Spleen (tissue), 11 donors: ENCODE results near the gene HEPACAM. TPM values are rescaled to one million over a fixed set of nuclear protein-coding genes. Genes with fewer than 3 reads are reported as not detected.

ENCODE experiments used
- DNase-seq: peaks from one replicate; pipeline ENCODE4 v3.0.0-alpha.2; 2020
- H3K27ac ChIP-seq, 8 donors: fragments of 200-600 bp; sonication (generic) in 7 of 8; 1 replicate in 4 of 8; 2 replicates in 4 of 8; pipeline versions ENCODE4 v1.5.0 to v1.8.0; 2016 to 2021; ENCODE audit warnings: inconsistent platforms in 4 of 8, mild to moderate bottlenecking in 4 of 8, moderate library complexity in 1 of 8
- H3K27me3 ChIP-seq, 7 donors: fragments of 200-600 bp; sonication (generic) in 6 of 7; replicated peaks in 1 of 7; 1 replicate in 4 of 7; 2 replicates in 3 of 7; pipeline versions ENCODE4 v1.5.0 to v1.8.0; 2016 to 2021; ENCODE audit warnings: inconsistent platforms in 3 of 7, mild to moderate bottlenecking in 1 of 7
- H3K36me3 ChIP-seq, 6 donors: fragments of 200-600 bp; sonication (generic) in 5 of 6; 1 replicate in 4 of 6; 2 replicates in 2 of 6; pipeline versions ENCODE4 v1.5.0 to v1.8.0; 2016 to 2021; ENCODE audit warnings: inconsistent platforms in 2 of 6
- H3K4me1 ChIP-seq, 6 donors: fragments of 200-600 bp; sonication (generic) in 5 of 6; 1 replicate in 3 of 6; 2 replicates in 3 of 6; pipeline versions ENCODE4 v1.5.0 to v1.8.0; 2016 to 2021; ENCODE audit warnings: inconsistent platforms in 3 of 6
- H3K4me3 ChIP-seq, 8 donors: fragments of 200-600 bp; sonication (generic) in 7 of 8; 1 replicate in 4 of 8; 2 replicates in 4 of 8; pipeline versions ENCODE4 v1.5.0 to v1.8.0; 2016 to 2021; ENCODE audit warnings: inconsistent platforms in 4 of 8, mild to moderate bottlenecking in 4 of 8, moderate library complexity in 2 of 8
- H3K9me3 ChIP-seq, 8 donors: fragments of 200-600 bp; sonication (generic) in 7 of 8; 1 replicate in 4 of 8; 2 replicates in 4 of 8; pipeline versions ENCODE4 v1.5.0 to v1.8.0; 2016 to 2021; ENCODE audit warnings: inconsistent platforms in 4 of 8
- POLR2A ChIP-seq, 3 donors: fragments of 450-650 bp; IDR thresholded peaks; one replicate each; pipeline ENCODE4 v1.5.1; 2017; ENCODE audit warnings: antibody characterized with exemption in 3 of 3, mild to moderate bottlenecking in 1 of 3
- POLR2AphosphoS5 ChIP-seq, 3 donors: sonication (generic); formaldehyde crosslinking; IDR thresholded peaks; one replicate each; pipeline ENCODE4 v1.5.1; 2017; ENCODE audit warnings: antibody characterized with exemption in 3 of 3
- WGBS, 5 donors: extraction: QIAGEN DNeasy Blood & Tissue Kit in 3 of 5; methylation state at CpG; one replicate each; pipeline versions ENCODE4 v1.1.5 to v1.1.7; 2013 to 2018; 5-methylcytosine and 5-hydroxymethylcytosine counted together
- intact Hi-C: fragments of 100-400 bp; cut with DNase I; formaldehyde crosslinking; loops from one replicate; pipeline ENCODE4 v1.15.0; 2023; ENCODE audit warnings: low total_unique reads
- polyA plus RNA-seq, 3 donors: library from polyadenylated mRNA; stranded (reverse); fragments of 200-250 nt; gene quantifications; one replicate each; pipeline ENCODE4 v1.2.1, GENCODE V29; 2013
- total RNA-seq, 7 donors: library from RNA; depleted of rRNA in 3 of 7; stranded (reverse); fragments of >200 nt in 3 of 7; fragmentation: NEBNext Ultra II Directional in 4 of 7; extraction: Animal tissue kit (Norgen Biotek cat#: 25700) in 4 of 7; gene quantifications; one replicate each; pipeline versions ENCODE4 v1.1.0 to v1.2.1, GENCODE V29; 2016 to 2021
- TF ChIP-seq, protein P1 (sequence below), 11 experiments: fragments of 200-600 bp in 7 of 11; fragments of 450-650 bp in 4 of 11; sonication (generic) in 4 of 11; IDR thresholded peaks in 8 of 11; conservative IDR thresholded peaks in 3 of 11; 1 replicate in 7 of 11; 2 replicates in 4 of 11; pipeline versions ENCODE4 v1.4.0 to v1.8.0; 2016 to 2021; ENCODE audit warnings: antibody characterized with exemption in 11 of 11, inconsistent platforms in 4 of 11, mild to moderate bottlenecking in 1 of 11
- donor health status: healthy with polysubstance abuse.
- donor health status: DM: no; HTN: no; CAD: no; lungs with moderate emphysema.
- donor health status: DM: no; HTN: no; CAD: no.
- donor health status: Bipolar disorder and iron deficiency.
- donor health status: healthy.
- donor health status: DM: no; HTN: no; CAD: no.
- donor health status: DM: yes; HTN: yes; CAD: no.

HEPACAM gene
- total and polyA plus RNA-seq, 10 donors: 0.04 to 2.7 (median 0.30) TPM; not detected in 6

DNA sequence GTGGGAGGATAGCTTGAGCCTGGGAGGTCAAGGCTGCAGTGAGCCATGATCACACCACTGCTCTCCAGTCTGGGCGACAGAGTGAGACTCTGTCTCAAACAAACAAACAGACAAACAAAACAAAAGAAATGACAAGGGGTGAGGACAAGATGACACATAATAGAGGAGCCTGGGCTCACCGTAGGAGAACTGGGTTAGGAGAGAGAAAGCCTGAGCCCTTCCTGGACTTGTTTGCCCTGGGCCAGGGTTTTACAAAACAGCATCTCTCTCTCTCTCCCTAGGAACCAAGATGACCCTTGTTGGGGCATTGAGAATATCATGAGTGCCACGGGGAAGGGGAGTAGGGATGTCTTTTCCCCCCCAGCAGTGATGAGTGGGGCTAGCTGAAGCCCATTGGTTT lies 54.9 kb downstream of the HEPACAM start:
- Histone ChIP-seq H3K4me3 (no peak overlapping the region), H3K27me3 (peaks cover 0 to 35% (median 0%) of the 10 kb centered on the region in 7 donors), H3K27ac (peak overlapping the region in 4 of 8 donors; percentile 34 to 89 (median 50)), H3K4me1 (peaks cover 20 to 88% (median 58%) of the 10 kb centered on the region in 6 donors), H3K9me3 (no peaks in the 10 kb centered on the region), H3K36me3 (peaks cover 0 to 8% (median 0%) of the 10 kb centered on the region in 6 donors)
- DNase-seq: no peak
- no peak for TF ChIP-seq POLR2AphosphoS5 (IDR thresholded peaks at IDR 0.05)
- TF ChIP-seq POLR2A (IDR thresholded peaks at IDR 0.05): no peak
- TF ChIP-seq, protein P1, sequence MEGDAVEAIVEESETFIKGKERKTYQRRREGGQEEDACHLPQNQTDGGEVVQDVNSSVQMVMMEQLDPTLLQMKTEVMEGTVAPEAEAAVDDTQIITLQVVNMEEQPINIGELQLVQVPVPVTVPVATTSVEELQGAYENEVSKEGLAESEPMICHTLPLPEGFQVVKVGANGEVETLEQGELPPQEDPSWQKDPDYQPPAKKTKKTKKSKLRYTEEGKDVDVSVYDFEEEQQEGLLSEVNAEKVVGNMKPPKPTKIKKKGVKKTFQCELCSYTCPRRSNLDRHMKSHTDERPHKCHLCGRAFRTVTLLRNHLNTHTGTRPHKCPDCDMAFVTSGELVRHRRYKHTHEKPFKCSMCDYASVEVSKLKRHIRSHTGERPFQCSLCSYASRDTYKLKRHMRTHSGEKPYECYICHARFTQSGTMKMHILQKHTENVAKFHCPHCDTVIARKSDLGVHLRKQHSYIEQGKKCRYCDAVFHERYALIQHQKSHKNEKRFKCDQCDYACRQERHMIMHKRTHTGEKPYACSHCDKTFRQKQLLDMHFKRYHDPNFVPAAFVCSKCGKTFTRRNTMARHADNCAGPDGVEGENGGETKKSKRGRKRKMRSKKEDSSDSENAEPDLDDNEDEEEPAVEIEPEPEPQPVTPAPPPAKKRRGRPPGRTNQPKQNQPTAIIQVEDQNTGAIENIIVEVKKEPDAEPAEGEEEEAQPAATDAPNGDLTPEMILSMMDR (IDR thresholded peaks at IDR 0.05 in 8 of 11, conservative IDR thresholded peaks at IDR 0.05 in 3 of 11): no peak
- intact Hi-C loops: no loop called here
- WGBS, 5 donors: 65 to 76% (median 71%) methylated on average over 3 of the region's 3 CpGs

DNA sequence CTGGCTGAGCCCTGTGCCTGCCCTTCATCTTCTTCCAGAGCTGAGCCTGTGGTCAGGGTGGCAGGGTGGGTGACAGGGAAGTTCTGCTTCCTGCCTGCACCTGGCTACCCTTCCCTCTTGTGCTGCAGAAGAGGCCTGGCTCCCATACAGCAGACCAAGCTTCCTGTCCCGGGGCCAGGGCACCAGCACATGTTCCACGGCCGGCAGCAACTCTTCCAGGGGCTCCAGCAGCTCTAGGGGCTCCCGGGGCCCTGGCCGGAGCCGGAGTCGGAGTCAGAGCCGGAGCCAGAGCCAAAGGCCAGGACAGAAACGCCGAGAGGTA lies 55.6 kb downstream of the HEPACAM start:
- H3K4me1 ChIP-seq: peaks cover 20 to 88% (median 60%) of the 10 kb centered on the region in 6 donors
- no peaks in the 10 kb centered on the region for H3K9me3 ChIP-seq
- H3K27ac ChIP-seq: peak overlapping the region in 7 of 8 donors; percentile 5 to 89 (median 34)
- intact Hi-C loops: no loop called here
- H3K27me3 ChIP-seq: peaks cover 0 to 42% (median 3%) of the 10 kb centered on the region in 7 donors
- DNase-seq: peak; percentile 76
- TF ChIP-seq POLR2A (IDR thresholded peaks at IDR 0.05): no peak
- peak in 1 of 3 donors; percentile 44 for TF ChIP-seq POLR2AphosphoS5 (IDR thresholded peaks at IDR 0.05)
- TF ChIP-seq, protein P1 (IDR thresholded peaks at IDR 0.05 in 8 of 11, conservative IDR thresholded peaks at IDR 0.05 in 3 of 11): no peak
- H3K4me3 ChIP-seq: no peak overlapping the region
- 32 to 47% (median 39%) methylated on average over 8 to 10 of the region's 10 CpGs for WGBS, 5 donors
- peaks cover 0 to 8% (median 0%) of the 10 kb centered on the region in 6 donors for H3K36me3 ChIP-seq

DNA sequence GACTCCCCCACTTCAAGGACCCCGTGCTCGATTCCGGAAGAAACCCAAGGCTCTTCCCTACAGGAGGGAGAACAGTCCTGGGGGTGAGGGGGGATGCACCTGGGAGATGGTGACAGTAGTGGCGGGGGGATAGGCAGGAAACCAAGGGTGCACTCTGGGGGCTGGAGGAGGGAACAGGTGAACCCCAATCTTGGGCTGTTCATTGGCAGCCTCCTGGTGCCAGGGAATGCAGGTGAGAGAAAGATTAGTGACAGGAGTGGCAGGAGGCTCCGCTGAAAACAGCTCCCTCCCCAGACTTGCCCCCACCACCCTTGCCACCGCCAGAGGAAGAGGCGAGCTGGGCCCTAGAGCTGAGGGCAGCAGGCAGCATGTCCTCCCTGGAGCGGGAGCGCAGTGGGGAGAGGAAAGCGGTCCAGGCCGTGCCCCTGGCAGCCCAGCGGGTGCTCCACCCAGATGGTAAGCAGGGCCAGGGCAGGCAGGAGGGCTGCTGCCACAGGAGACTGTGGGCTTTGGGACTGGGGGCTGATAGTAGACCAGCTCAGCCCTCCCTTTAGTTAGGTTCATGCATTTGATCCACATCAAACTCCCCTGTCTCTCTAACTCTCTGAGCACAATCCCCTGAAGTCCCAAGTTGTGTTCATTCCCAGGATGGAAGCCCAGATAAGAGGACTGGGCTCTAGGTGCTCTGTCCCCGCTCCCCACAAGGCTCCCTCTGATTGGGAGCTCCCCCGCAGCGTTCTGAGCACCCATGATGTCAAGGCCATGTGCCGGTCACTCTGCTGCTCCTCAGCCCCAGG lies 56.2 kb downstream of the HEPACAM start:
- H3K4me3 ChIP-seq: no peak overlapping the region
- H3K27me3 ChIP-seq: peaks cover 0 to 47% (median 3%) of the 10 kb centered on the region in 7 donors
- H3K27ac ChIP-seq: peak overlapping the region in 7 of 8 donors; percentile 5 to 89 (median 34)
- intact Hi-C loops: no loop called here
- no peaks in the 10 kb centered on the region for H3K9me3 ChIP-seq
- peak; percentile 82 for DNase-seq
- WGBS, 5 donors: 61 to 77% (median 67%) methylated on average over 16 of the region's 16 CpGs
- peaks cover 0 to 8% (median 0%) of the 10 kb centered on the region in 6 donors for H3K36me3 ChIP-seq
- peaks cover 20 to 83% (median 57%) of the 10 kb centered on the region in 6 donors for H3K4me1 ChIP-seq
- TF ChIP-seq POLR2A (IDR thresholded peaks at IDR 0.05) (no peak), POLR2AphosphoS5 (IDR thresholded peaks at IDR 0.05) (peak; percentile 51 to 85 (median 80))

DNA sequence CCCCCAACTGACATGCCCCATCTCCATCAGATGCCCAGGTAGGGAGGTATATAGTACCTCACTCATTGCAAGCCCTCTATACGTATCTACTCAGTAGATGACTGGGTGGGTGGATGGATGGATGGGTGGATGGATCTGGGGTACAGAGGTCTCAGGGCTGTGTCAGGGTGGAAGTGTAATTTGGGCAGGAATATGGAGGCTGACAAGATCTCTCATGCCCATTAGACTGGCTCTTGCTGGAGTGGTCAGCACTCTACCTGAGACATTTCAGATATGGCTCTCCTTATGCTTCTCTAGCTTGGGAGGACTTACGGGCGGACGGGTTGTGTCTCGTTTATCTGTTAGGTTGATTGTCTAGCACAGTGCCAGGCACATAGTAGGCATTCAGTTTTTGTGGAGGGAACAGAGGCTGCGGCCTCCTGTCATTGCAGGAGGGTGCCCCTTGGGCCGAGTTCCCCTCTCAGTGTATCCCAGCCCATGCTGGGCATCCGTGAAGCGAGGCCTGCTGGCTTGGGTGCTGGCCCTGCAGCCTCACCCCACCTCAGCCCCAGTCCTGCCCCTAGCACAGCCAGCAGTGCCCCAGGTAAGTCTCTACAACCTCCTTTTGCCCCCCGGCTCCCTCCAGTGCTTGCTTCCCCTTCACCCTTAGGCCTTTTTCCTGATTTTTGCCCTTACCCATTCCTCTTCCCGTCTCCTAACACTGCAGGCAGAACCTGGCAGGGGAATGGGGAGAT lies 56.9 kb downstream of the HEPACAM start:
- WGBS, 5 donors: 82 to 90% (median 86%) methylated on average over 11 of the region's 11 CpGs
- peak; percentile 71 for DNase-seq
- Histone ChIP-seq H3K36me3 (peaks cover 0 to 3% (median 0%) of the 10 kb centered on the region in 6 donors), H3K4me3 (peak overlapping the region in 1 of 8 donors; percentile 80), H3K27me3 (peaks cover 0 to 55% (median 3%) of the 10 kb centered on the region in 7 donors), H3K4me1 (peaks cover 17 to 77% (median 52%) of the 10 kb centered on the region in 6 donors), H3K27ac (peak overlapping the region in 4 of 8 donors; percentile 34 to 89 (median 50)), H3K9me3 (no peaks in the 10 kb centered on the region)
- peak in 2 of 3 donors; percentile 28 to 39 for TF ChIP-seq POLR2AphosphoS5 (IDR thresholded peaks at IDR 0.05)
- TF ChIP-seq POLR2A (IDR thresholded peaks at IDR 0.05): no peak
- intact Hi-C loops: no loop called here
